DND-41 (cell line): Measurements from ENCODE around the gene ARL5A.

Source experiments
- EZH2 ChIP-seq: IDR thresholded peaks from 3 replicates; pipeline ENCODE4 v1.6.1; 2012; ENCODE audit warnings: borderline replicate concordance, low read depth, mild to moderate bottlenecking, moderate library complexity, low read length, inconsistent platforms; ENCODE audit not compliant: severe bottlenecking
- TF ChIP-seq, protein P1 (sequence below): IDR thresholded peaks from 2 replicates; pipeline ENCODE4 v1.5.1; 2012; ENCODE audit warnings: borderline replicate concordance, low read length, moderate library complexity, mild to moderate bottlenecking; ENCODE audit not compliant: poor library complexity, severe bottlenecking; ENCODE audit errors: extremely low read depth

DNA sequence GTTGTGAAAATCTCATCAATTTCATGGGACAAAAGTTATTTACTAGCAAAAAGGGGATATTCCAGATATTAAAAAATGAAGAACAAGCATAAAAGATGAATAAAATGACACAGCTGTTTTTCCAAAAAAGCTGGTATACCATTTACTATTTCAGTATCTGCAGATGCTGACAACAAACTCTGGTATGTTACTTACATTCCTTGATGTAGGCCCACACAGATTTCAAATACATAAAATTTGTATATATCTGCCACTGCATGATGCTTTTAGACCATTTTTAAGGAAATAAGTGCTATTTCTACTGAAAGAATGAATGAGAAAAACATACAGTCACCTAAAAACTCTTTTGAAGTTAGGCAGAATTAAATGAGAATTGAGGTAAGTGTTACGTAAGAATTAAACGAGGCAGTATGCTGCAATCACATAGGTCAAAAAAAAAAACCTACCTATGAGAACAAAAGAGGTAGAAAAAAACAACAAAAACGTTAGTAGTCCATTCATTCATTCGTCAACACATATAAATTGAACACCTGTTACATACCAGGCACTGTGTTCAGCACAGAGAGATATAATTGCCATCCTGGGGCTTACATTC, 32.5 kb downstream of the ARL5A start:
- TF ChIP-seq EZH2, result no peak
- TF ChIP-seq, protein P1, sequence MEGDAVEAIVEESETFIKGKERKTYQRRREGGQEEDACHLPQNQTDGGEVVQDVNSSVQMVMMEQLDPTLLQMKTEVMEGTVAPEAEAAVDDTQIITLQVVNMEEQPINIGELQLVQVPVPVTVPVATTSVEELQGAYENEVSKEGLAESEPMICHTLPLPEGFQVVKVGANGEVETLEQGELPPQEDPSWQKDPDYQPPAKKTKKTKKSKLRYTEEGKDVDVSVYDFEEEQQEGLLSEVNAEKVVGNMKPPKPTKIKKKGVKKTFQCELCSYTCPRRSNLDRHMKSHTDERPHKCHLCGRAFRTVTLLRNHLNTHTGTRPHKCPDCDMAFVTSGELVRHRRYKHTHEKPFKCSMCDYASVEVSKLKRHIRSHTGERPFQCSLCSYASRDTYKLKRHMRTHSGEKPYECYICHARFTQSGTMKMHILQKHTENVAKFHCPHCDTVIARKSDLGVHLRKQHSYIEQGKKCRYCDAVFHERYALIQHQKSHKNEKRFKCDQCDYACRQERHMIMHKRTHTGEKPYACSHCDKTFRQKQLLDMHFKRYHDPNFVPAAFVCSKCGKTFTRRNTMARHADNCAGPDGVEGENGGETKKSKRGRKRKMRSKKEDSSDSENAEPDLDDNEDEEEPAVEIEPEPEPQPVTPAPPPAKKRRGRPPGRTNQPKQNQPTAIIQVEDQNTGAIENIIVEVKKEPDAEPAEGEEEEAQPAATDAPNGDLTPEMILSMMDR, result no peak
